Heart right ventricle (tissue), 16 donors: Measurements from ENCODE around the gene TMEM229B. TPM values are rescaled to one million over a fixed set of nuclear protein-coding genes. Genes with fewer than 3 reads are reported as not detected.
"Not testable (repeated sequence)": the region's sequence is repeated elsewhere in the genome, so short reads cannot be mapped to it uniquely, and the experiment has no call there.

Source experiments
- ATAC-seq, 8 donors: fragments of 200-7000 bp; cut with Tn5 transposase; one replicate each; pipeline ENCODE4 v1.9.1; 2020; ENCODE audit warnings: mild to moderate bottlenecking in 8 of 8, moderate library complexity in 8 of 8, moderate number of reproducible peaks in 1 of 8
- DNase-seq, 2 donors: peaks; one replicate each; pipeline ENCODE4 v3.0.0-alpha.2; 2020
- H3K27ac ChIP-seq, 10 donors: fragments of 200-600 bp; sonication (generic) in 2 of 10; one replicate each; pipeline versions ENCODE4 v1.5.0 to v1.8.0; 2020 to 2022; ENCODE audit warnings: mild to moderate bottlenecking in 3 of 10
- H3K27me3 ChIP-seq, 7 donors: fragments of 200-600 bp; one replicate each; pipeline ENCODE4 v1.8.0; 2021 to 2022; ENCODE audit warnings: mild to moderate bottlenecking in 2 of 7
- H3K36me3 ChIP-seq, 9 donors: fragments of 200-600 bp; sonication (generic) in 1 of 9; one replicate each; pipeline versions ENCODE4 v1.5.0 to v1.8.0; 2020 to 2022; ENCODE audit warnings: mild to moderate bottlenecking in 2 of 9
- H3K4me1 ChIP-seq, 9 donors: fragments of 200-600 bp; sonication (generic) in 1 of 9; one replicate each; pipeline versions ENCODE4 v1.5.0 to v1.8.0; 2020 to 2022; ENCODE audit warnings: mild to moderate bottlenecking in 4 of 9
- H3K4me3 ChIP-seq, 10 donors: fragments of 200-600 bp; sonication (generic) in 2 of 10; one replicate each; pipeline versions ENCODE4 v1.5.0 to v1.8.0; 2020 to 2022; ENCODE audit warnings: mild to moderate bottlenecking in 7 of 10, moderate library complexity in 2 of 10
- H3K9me3 ChIP-seq, 11 donors: fragments of 200-600 bp in 10 of 11; sonication (generic) in 2 of 11; one replicate each; pipeline versions ENCODE4 v1.5.0 to v1.8.0; 2013 to 2022; ENCODE audit warnings: mild to moderate bottlenecking in 2 of 11, control low read depth in 1 of 11, moderate library complexity in 1 of 11
- CTCF ChIP-seq, 9 donors: fragments of 200-600 bp; sonication (generic) in 2 of 9; IDR thresholded peaks; one replicate each; pipeline versions ENCODE4 v1.5.0 to v1.8.0; 2021 to 2022; ENCODE audit warnings: antibody characterized with exemption in 9 of 9, mild to moderate bottlenecking in 5 of 9, moderate library complexity in 1 of 9
- WGBS, 2 donors: extraction: QIAGEN DNeasy Blood & Tissue Kit; methylation state at CpG; one replicate each; pipeline ENCODE4 v1.1.7; 2013; ENCODE audit warnings: inconsistent platforms in 1 of 2; 5-methylcytosine and 5-hydroxymethylcytosine counted together
- intact Hi-C, 10 donors: fragments of 100-400 bp; cut with DNase I; formaldehyde crosslinking; loops; one replicate each; pipeline versions ENCODE4 v1.11.1 to v1.14.2; 2022
- polyA plus RNA-seq, 2 donors: library from polyadenylated mRNA; stranded (reverse); fragments of 200-250 nt; gene quantifications; one replicate each; pipeline ENCODE4 v1.2.3, GENCODE V29; 2013
- total RNA-seq, 10 donors: library from RNA; stranded (reverse); fragmentation: NEBNext Ultra II Directional in 3 of 10; extraction: Animal tissue kit (Norgen Biotek cat#: 25700) in 3 of 10; gene quantifications; one replicate each; pipeline versions ENCODE4 v1.2.1 to v1.2.4, GENCODE V29; 2021 to 2023
- donor health status: Arrhythmogenic right ventricular cardiomyopathy.
- donor health status: ischemic (EF 13 %, LVEDD 7.1; RV severe dilation, severe dysfunction).
- donor health status: healthy with polysubstance abuse.
- donor health status: DM: no; HTN: yes; CAD: no.
- donor health status: DM: no; HTN: no; CAD: no.
- donor health status: ischemic (EF 25% LVEDD 6.9; RV normal size, moderate dysfunction).
- donor health status: ischemic (EF 25% LVEDD 5.7; RV mildly dilated, moderate dysfunction).
- donor health status: healthy.
- donor health status: DM: yes; HTN: yes; CAD: no.
- donor health status: Ischemic cardiomyopathy.
- donor health status: ischemic (EF 35%, LVEDD 5.7; RV mildly dilated, moderate dysfunction).
- donor health status: nonischemic (EF 11% LVEDD 7.7; RV severe dilation, severe dysfunction).
- donor health status: DM: yes; HTN: yes; CAD: no.
- donor health status: PGD.
- donor health status: ischemic (EF 29% LVEDD 5.4; RV normal size, mild dysfunction).
- donor health status: nonischemic (EF 23%, LVEDD 6.1; RV moderate dilation, normal function).

TMEM229B gene
- total and polyA plus RNA-seq, 12 donors = 0.51 to 5.9 (median 1.6) TPM

GRCh38 chr14:67456732-67457131 lies 31.8 kb downstream of the TMEM229B start:
- H3K4me1 ChIP-seq = peaks cover 0 to 19% (median 0%) of the 10 kb centered on the region in 9 donors
- no peaks in the 10 kb centered on the region for H3K27me3 ChIP-seq
- intact Hi-C loops = no loop called here
- no peaks in the 10 kb centered on the region for H3K36me3 ChIP-seq
- no peak for DNase-seq
- no peak overlapping the region for H3K4me3 ChIP-seq
- H3K27ac ChIP-seq = no peak overlapping the region
- peaks cover 0 to 4% (median 0%) of the 10 kb centered on the region in 11 donors for H3K9me3 ChIP-seq
- WGBS, 2 donors = 83 to 92% methylated on average over 5 of the region's 5 CpGs
- no peak for TF ChIP-seq CTCF (IDR thresholded peaks at IDR 0.05)
- no peak for ATAC-seq

DNA sequence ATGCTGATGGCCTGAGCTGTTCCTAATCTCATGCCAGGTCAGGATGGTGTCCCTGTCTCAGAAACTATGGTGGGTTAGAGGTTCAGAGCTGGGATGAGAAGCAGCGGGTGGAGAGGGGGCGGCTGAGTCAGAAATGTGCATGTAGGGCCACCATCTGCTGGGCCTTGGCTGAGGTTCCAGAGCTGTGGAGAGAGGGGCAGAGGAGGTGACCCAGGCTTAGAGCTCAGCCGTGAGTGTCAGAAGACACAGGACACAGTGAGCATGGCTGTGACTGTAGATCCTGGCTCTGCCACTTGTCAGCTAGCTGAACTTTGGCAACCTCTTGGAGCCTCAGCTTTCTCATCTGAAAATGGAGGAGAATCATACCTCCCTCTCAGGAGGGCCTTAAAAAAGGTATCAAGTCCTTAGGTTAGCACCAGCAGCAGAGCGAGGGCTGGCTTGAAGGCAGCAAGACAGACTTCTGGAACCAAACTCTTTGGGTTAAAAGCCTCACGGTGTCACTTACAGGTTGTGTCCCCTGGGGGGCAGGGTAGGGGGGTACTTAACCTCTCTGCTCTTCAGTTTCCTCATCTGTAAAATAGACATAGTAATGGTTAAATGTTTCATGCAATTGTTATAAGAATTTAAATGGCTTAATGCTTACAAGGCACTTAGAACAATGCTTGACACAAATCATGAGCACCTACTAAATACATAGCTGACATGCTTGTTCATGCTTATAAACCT lies 34.8 kb downstream of the TMEM229B start:
- DNase-seq (no peak), ATAC-seq (peak in 3 of 8 donors; percentile 28 to 50 (median 47))
- intact Hi-C loops = no loop called here
- Histone ChIP-seq H3K27ac (no peak overlapping the region), H3K9me3 (peaks cover 0 to 4% (median 0%) of the 10 kb centered on the region in 11 donors), H3K27me3 (no peaks in the 10 kb centered on the region), H3K4me3 (no peak overlapping the region), H3K36me3 (no peaks in the 10 kb centered on the region), H3K4me1 (peaks cover 0 to 4% (median 0%) of the 10 kb centered on the region in 9 donors)
- 79 to 80% methylated on average over 5 of the region's 5 CpGs for WGBS, 2 donors
- no peak for TF ChIP-seq CTCF (IDR thresholded peaks at IDR 0.05)

GRCh38 chr14:67451667-67452066 lies 36.9 kb downstream of the TMEM229B start:
- H3K36me3 ChIP-seq, H3K27me3 ChIP-seq, ATAC-seq, DNase-seq, H3K4me3 ChIP-seq, H3K9me3 ChIP-seq, H3K27ac ChIP-seq, intact Hi-C loops, H3K4me1 ChIP-seq: not testable (repeated sequence)
- 86 to 90% methylated on average over 6 of the region's 6 CpGs for WGBS, 2 donors

DNA sequence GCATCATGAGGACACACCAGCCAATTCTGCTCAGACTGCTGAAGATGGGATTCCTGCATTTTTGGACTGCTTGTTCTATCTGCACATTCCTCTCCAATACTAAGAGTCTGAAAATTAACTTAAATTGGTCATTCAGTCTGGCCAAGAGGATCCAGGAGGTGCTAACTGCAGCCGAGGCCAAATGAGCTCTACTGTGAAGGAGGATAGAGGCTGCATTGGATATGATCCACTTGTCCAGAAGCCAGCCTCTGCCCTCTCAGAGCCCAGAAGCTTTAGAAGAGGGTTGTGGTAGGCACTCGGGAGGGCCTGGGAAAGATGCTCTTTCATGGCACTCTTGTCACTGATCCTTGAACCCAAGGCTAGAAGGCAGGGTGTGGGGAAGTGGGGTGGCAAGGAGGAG lies 39.4 kb downstream of the TMEM229B start:
- no peaks in the 10 kb centered on the region for H3K36me3 ChIP-seq
- H3K9me3 ChIP-seq = peaks cover 0 to 4% (median 0%) of the 10 kb centered on the region in 11 donors
- TF ChIP-seq CTCF (IDR thresholded peaks at IDR 0.05) = no peak
- no peak overlapping the region for H3K4me3 ChIP-seq
- no peak overlapping the region for H3K27ac ChIP-seq
- WGBS, 2 donors = 69 to 90% methylated on average over 2 of the region's 2 CpGs
- peaks cover 0 to 15% (median 0%) of the 10 kb centered on the region in 9 donors for H3K4me1 ChIP-seq
- ATAC-seq = no peak
- no peak for DNase-seq
- no peaks in the 10 kb centered on the region for H3K27me3 ChIP-seq
- intact Hi-C loops = no loop called here

GRCh38 chr14:67447033-67447381 lies 41.5 kb downstream of the TMEM229B start:
- H3K36me3 ChIP-seq = no peaks in the 10 kb centered on the region
- intact Hi-C loops = no loop called here
- 23 to 51% methylated on average over 1 of the region's 1 CpG for WGBS, 2 donors
- ATAC-seq (peak in 7 of 8 donors; percentile 20 to 41 (median 32)), DNase-seq (no peak)
- H3K9me3 ChIP-seq = peaks cover 0 to 4% (median 0%) of the 10 kb centered on the region in 11 donors
- H3K4me3 ChIP-seq = no peak overlapping the region
- H3K27ac ChIP-seq = peak overlapping the region in 9 of 10 donors; percentile 12 to 75 (median 63)
- TF ChIP-seq CTCF (IDR thresholded peaks at IDR 0.05) = no peak
- peaks cover 0 to 21% (median 0%) of the 10 kb centered on the region in 9 donors for H3K4me1 ChIP-seq
- H3K27me3 ChIP-seq = no peaks in the 10 kb centered on the region
